Endodermal cell (in vitro differentiated cells): Measurements from ENCODE around the gene KCNQ1. TPM values are rescaled to one million over a fixed set of nuclear protein-coding genes. Genes with fewer than 3 reads are reported as not detected.

Experiments used
- DNase-seq: peaks from one replicate; pipeline ENCODE4 v3.0.0-alpha.2; 2017
- H3K27ac ChIP-seq: 2 replicates; pipeline ENCODE4 v1.5.1; 2013; ENCODE audit warnings: mild to moderate bottlenecking, low read depth, low read length, moderate library complexity
- H3K27me3 ChIP-seq: 2 replicates; pipeline ENCODE4 v1.6.1; 2013; ENCODE audit warnings: mild to moderate bottlenecking, low read length, moderate library complexity; ENCODE audit not compliant: insufficient read depth, control insufficient read depth, poor library complexity, severe bottlenecking
- H3K36me3 ChIP-seq: 2 replicates; pipeline ENCODE4 v1.7.0; 2013; ENCODE audit warnings: mild to moderate bottlenecking, low read length, moderate library complexity; ENCODE audit not compliant: control insufficient read depth, insufficient read depth
- H3K4me1 ChIP-seq: one replicate; pipeline ENCODE4 v1.7.0; 2013; ENCODE audit warnings: low read length; ENCODE audit not compliant: control insufficient read depth, insufficient read depth
- H3K4me3 ChIP-seq: 2 replicates; pipeline ENCODE4 v1.5.1; 2013; ENCODE audit warnings: mild to moderate bottlenecking, low read length, moderate library complexity
- H3K9ac ChIP-seq: 2 replicates; pipeline ENCODE4 v1.6.1; 2013; ENCODE audit warnings: mild to moderate bottlenecking, low read length, moderate library complexity; ENCODE audit not compliant: poor library complexity, severe bottlenecking; ENCODE audit errors: extremely low read depth
- H3K9me3 ChIP-seq: 2 replicates; pipeline ENCODE4 v1.6.1; 2013; ENCODE audit warnings: mild to moderate bottlenecking, low read length, moderate library complexity; ENCODE audit not compliant: control insufficient read depth
- H3K27ac Mint-ChIP-seq: 2 replicates; pipeline ENCODE4 v1.8.0; 2020; ENCODE audit warnings: mixed read lengths
- H3K27me3 Mint-ChIP-seq: 2 replicates; pipeline ENCODE4 v1.8.0; 2021; ENCODE audit warnings: mild to moderate bottlenecking, mixed read lengths; ENCODE audit not compliant: insufficient read depth
- H3K36me3 Mint-ChIP-seq: 2 replicates; pipeline ENCODE4 v1.8.0; 2020; ENCODE audit warnings: low read depth, mixed read lengths
- H3K4me1 Mint-ChIP-seq: 2 replicates; pipeline ENCODE4 v1.8.0; 2020; ENCODE audit warnings: mixed read lengths
- H3K4me3 Mint-ChIP-seq: 2 replicates; pipeline ENCODE4 v1.8.0; 2020; ENCODE audit warnings: mild to moderate bottlenecking, moderate library complexity, mixed read lengths
- H3K9me3 Mint-ChIP-seq: 2 replicates; pipeline ENCODE4 v1.8.0; 2020; ENCODE audit warnings: mild to moderate bottlenecking, mixed read lengths
- CTCF ChIP-seq: fragments of 200-600 bp; sonication (generic); conservative IDR thresholded peaks from 2 replicates; pipeline ENCODE4 v1.5.0; 2021; ENCODE audit warnings: antibody characterized with exemption, mild to moderate bottlenecking
- WGBS, 2 experiments: methylation state at CpG; one replicate each; pipeline versions ENCODE4 v1.1.5 to v1.1.7; 2013; ENCODE audit warnings: missing lambda C conversion rate in 2 of 2, mixed read lengths in 1 of 2; ENCODE audit not compliant: insufficient coverage in 1 of 2, insufficient read length in 1 of 2; 5-methylcytosine and 5-hydroxymethylcytosine counted together
- total RNA-seq, 2 donors: library from RNA; stranded (reverse); fragmentation: NEBNext Ultra II Directional in 1 of 2; extraction: Animal tissue kit (Norgen Biotek cat#: 25700) in 1 of 2; gene quantifications; 2 replicates in 1 of 2; 3 replicates in 1 of 2; pipeline ENCODE4 v1.2.1, GENCODE V29; 2021

Gene KCNQ1
- total RNA-seq, 2 donors from 2014 or later, result 1.8 to 3.5 TPM

GRCh38 chr11:2729841-2730240 lies 285.0 kb downstream of the KCNQ1 start:
- Mint-ChIP-seq H3K4me3 (no peak overlapping the region), H3K27me3 (peaks cover 57% of the 10 kb centered on the region)

GRCh38 chr11:2730272-2731129 lies 285.7 kb downstream of the KCNQ1 start:
- H3K9me3 Mint-ChIP-seq, result no peaks in the 10 kb centered on the region
- no peak overlapping the region for H3K9ac ChIP-seq
- 93% methylated on average over 11 to 16 of the region's 16 CpGs for WGBS, 2 experiments
- H3K36me3 Mint-ChIP-seq, result no peaks in the 10 kb centered on the region
- no peak overlapping the region for H3K4me3 Mint-ChIP-seq
- H3K4me1 Mint-ChIP-seq, result peaks cover 17% of the 10 kb centered on the region
- H3K27ac Mint-ChIP-seq, result no peak overlapping the region
- peaks cover 5% of the 10 kb centered on the region for H3K27me3 ChIP-seq
- no peak overlapping the region for H3K27ac ChIP-seq
- H3K27me3 Mint-ChIP-seq, result peaks cover 57% of the 10 kb centered on the region
- peaks cover 3% of the 10 kb centered on the region for H3K4me1 ChIP-seq
- H3K36me3 ChIP-seq, result no peaks in the 10 kb centered on the region
- no peaks in the 10 kb centered on the region for H3K9me3 ChIP-seq
- no peak for DNase-seq
- TF ChIP-seq CTCF, result no peak
- H3K4me3 ChIP-seq, result no peak overlapping the region

More at GRCh38 chr11:2729841-2730240, 285.0 kb downstream of the KCNQ1 start:
- Histone ChIP-seq H3K27ac (no peak overlapping the region), H3K36me3 (no peaks in the 10 kb centered on the region), H3K4me3 (no peak overlapping the region), H3K9me3 (no peaks in the 10 kb centered on the region), H3K9ac (no peak overlapping the region), H3K27me3 (peaks cover 5% of the 10 kb centered on the region), H3K4me1 (peaks cover 10% of the 10 kb centered on the region)
- peaks cover 20% of the 10 kb centered on the region for H3K4me1 Mint-ChIP-seq
- no peak for DNase-seq
- H3K9me3 Mint-ChIP-seq, result no peaks in the 10 kb centered on the region
- 92 to 98% methylated on average over 7 to 9 of the region's 9 CpGs for WGBS, 2 experiments
- TF ChIP-seq CTCF, result no peak
- no peak overlapping the region for H3K27ac Mint-ChIP-seq
- H3K36me3 Mint-ChIP-seq, result no peaks in the 10 kb centered on the region

- Mint-ChIP-seq H3K4me3 (no peak overlapping the region), H3K9me3 (no peaks in the 10 kb centered on the region), H3K4me1 (peaks cover 11% of the 10 kb centered on the region), H3K27ac (no peak overlapping the region), H3K27me3 (peaks cover 59% of the 10 kb centered on the region), H3K36me3 (no peaks in the 10 kb centered on the region)
- Histone ChIP-seq H3K27ac (no peak overlapping the region), H3K9me3 (no peaks in the 10 kb centered on the region), H3K9ac (no peak overlapping the region), H3K4me3 (no peak overlapping the region), H3K27me3 (peaks cover 5% of the 10 kb centered on the region), H3K36me3 (no peaks in the 10 kb centered on the region), H3K4me1 (peaks cover 2% of the 10 kb centered on the region)
- TF ChIP-seq CTCF, result no peak
- no peak for DNase-seq
- 85 to 88% methylated on average over 22 to 28 of the region's 28 CpGs for WGBS, 2 experiments
These were observed 286.6 kb downstream of the KCNQ1 start for GRCh38 chr11:2731130-2732125.
